UCSD-AML1 (cell line): Measurements from ENCODE around the gene YTHDF2.
"Not testable (repeated sequence)": the region's sequence is repeated elsewhere in the genome, so short reads cannot be mapped to it uniquely, and the experiment has no call there.

Source experiments
- DNase-seq: peaks from one replicate; lab custom pipeline; 2025; ENCODE audit not compliant: unreplicated experiment; lab: John Stamatoyannopoulos, UW

YTHDF2 gene

GRCh38 chr1:28736450-28737306 lies at the start of gene YTHDF2:
TSS of gene YTHDF2 (plus strand) at chr1:28736940. CDS start at chr1:28737121, 181 bp downstream.
- DNase-seq: peak; percentile 99

GRCh38 chr1:28691627-28692026 lies 45.1 kb upstream of the YTHDF2 start:
- not testable (repeated sequence) for DNase-seq

GRCh38 chr1:28703629-28704028 lies 33.1 kb upstream of the YTHDF2 start:
- no peak for DNase-seq

GRCh38 chr1:28716336-28716735 lies 20.4 kb upstream of the YTHDF2 start:
- no peak for DNase-seq

- no peak for DNase-seq
Measured at GRCh38 chr1:28718166-28718565, 18.6 kb upstream of the YTHDF2 start.

- DNase-seq: peak; percentile 22
Measured at GRCh38 chr1:28718586-28719331, 18.0 kb upstream of the YTHDF2 start.

GRCh38 chr1:28719332-28719619 lies 17.5 kb upstream of the YTHDF2 start:
- no peak for DNase-seq

- DNase-seq: no peak
Measured at GRCh38 chr1:28720376-28720775, 16.4 kb upstream of the YTHDF2 start.

- not testable (repeated sequence) for DNase-seq
Measured at GRCh38 chr1:28721927-28722326, 14.8 kb upstream of the YTHDF2 start.

GRCh38 chr1:28725365-28725764 lies 11.4 kb upstream of the YTHDF2 start:
- not testable (repeated sequence) for DNase-seq

GRCh38 chr1:28735961-28736449 lies 735 bp upstream of the YTHDF2 start:
- no peak for DNase-seq

GRCh38 chr1:28737307-28738132 lies 780 bp downstream of the YTHDF2 start:
- peak; percentile 59 for DNase-seq

GRCh38 chr1:28740118-28740517 lies 3.4 kb downstream of the YTHDF2 start:
- DNase-seq: no peak

GRCh38 chr1:28744184-28744583 lies 7.4 kb downstream of the YTHDF2 start:
- no peak for DNase-seq

GRCh38 chr1:28745653-28746173 lies 9.0 kb downstream of the YTHDF2 start:
- no peak for DNase-seq

- DNase-seq: no peak
Measured at GRCh38 chr1:28750330-28750729, 13.6 kb downstream of the YTHDF2 start.

GRCh38 chr1:28750771-28751294 lies 14.1 kb downstream of the YTHDF2 start:
- DNase-seq: not testable (repeated sequence)

GRCh38 chr1:28751315-28752060 lies 14.7 kb downstream of the YTHDF2 start:
- DNase-seq: no peak

- no peak for DNase-seq
Measured at GRCh38 chr1:28755701-28756100, 19.0 kb downstream of the YTHDF2 start.

- DNase-seq: no peak
Measured at GRCh38 chr1:28756846-28757245, 20.1 kb downstream of the YTHDF2 start.
